DOHH2 (cell line): ENCODE measurements around the gene MRTFB.

Source experiments
- H3F3A ChIP-seq: fragments of 200-600 bp; sonication (generic), shearing (Covaris generic); 2 replicates; pipeline ENCODE4 v1.6.0; 2016; ENCODE audit warnings: antibody characterized with exemption, mild to moderate bottlenecking; ENCODE audit not compliant: control insufficient read depth, insufficient read depth
- H3K27ac ChIP-seq: fragments of 200-600 bp; sonication (generic); 2 replicates; pipeline ENCODE4 v1.5.1; 2014; ENCODE audit warnings: low read depth, mild to moderate bottlenecking, low read length, moderate library complexity
- H3K27me3 ChIP-seq: fragments of 200-600 bp; sonication (generic); 2 replicates; pipeline ENCODE4 v1.6.1; 2014; ENCODE audit warnings: mild to moderate bottlenecking, low read length, mixed read lengths; ENCODE audit not compliant: control insufficient read depth
- H3K36me3 ChIP-seq: fragments of 200-600 bp; sonication (generic); 2 replicates; pipeline ENCODE4 v1.6.1; 2014; ENCODE audit warnings: mild to moderate bottlenecking, low read length, moderate library complexity, mixed read lengths; ENCODE audit not compliant: control insufficient read depth
- H3K4me1 ChIP-seq: fragments of 200-600 bp; sonication (generic); 2 replicates; pipeline ENCODE4 v1.6.1; 2014; ENCODE audit warnings: mild to moderate bottlenecking, low read length, mixed read lengths; ENCODE audit not compliant: control insufficient read depth
- H3K4me2 ChIP-seq: fragments of 200-600 bp; sonication (generic); 2 replicates; pipeline ENCODE4 v1.6.0; 2014; ENCODE audit warnings: mild to moderate bottlenecking, low read length, moderate library complexity
- H3K4me3 ChIP-seq: fragments of 200-600 bp; sonication (generic); 2 replicates; pipeline ENCODE4 v1.5.1; 2014; ENCODE audit warnings: mild to moderate bottlenecking, low read length, mixed read lengths
- H3K79me2 ChIP-seq: fragments of 200-600 bp; sonication (generic); 2 replicates; pipeline ENCODE4 v1.6.1; 2014; ENCODE audit warnings: mild to moderate bottlenecking, low read length, mixed read lengths; ENCODE audit not compliant: control insufficient read depth
- H3K9me2 ChIP-seq: fragments of 200-600 bp; sonication (generic); replicated peaks from 2 replicates; pipeline ENCODE4 v1.6.1; 2014; ENCODE audit warnings: mild to moderate bottlenecking, low read length, mixed read lengths; ENCODE audit not compliant: control insufficient read depth
- H3K9me3 ChIP-seq: fragments of 200-600 bp; sonication (generic); 2 replicates; pipeline ENCODE4 v1.6.1; 2014; ENCODE audit warnings: antibody characterized with exemption, low read length, mixed read lengths; ENCODE audit not compliant: control insufficient read depth, insufficient read depth
- H4K20me1 ChIP-seq: fragments of 200-600 bp; sonication (generic); 2 replicates; pipeline ENCODE4 v1.6.0; 2014; ENCODE audit warnings: low read depth, mild to moderate bottlenecking, antibody characterized with exemption, low read length, moderate library complexity; ENCODE audit not compliant: control insufficient read depth, insufficient read depth
- CTCF ChIP-seq: fragments of 200-600 bp; sonication (generic); IDR thresholded peaks from one replicate; pipeline ENCODE4 v1.5.1; 2014; ENCODE audit warnings: antibody characterized with exemption, mild to moderate bottlenecking, low read depth, low read length; ENCODE audit not compliant: poor library complexity, severe bottlenecking
- EZH2phosphoT487 ChIP-seq: fragments of 200-600 bp; sonication (generic); IDR thresholded peaks from 2 replicates; pipeline ENCODE4 v1.6.1; 2017; ENCODE audit warnings: borderline replicate concordance, mild to moderate bottlenecking, antibody characterized with exemption, low read length, moderate library complexity, mixed read lengths

Gene MRTFB

GRCh38 chr16:14241631-14242030 lies 170.5 kb downstream of the MRTFB start:
- Histone ChIP-seq H3K36me3 (peaks cover 7% of the 10 kb centered on the region; the same call in 1 of the 2 replicates), H3K4me1 (no peaks in the 10 kb centered on the region), H3F3A (no peaks in the 10 kb centered on the region), H3K79me2 (no peaks in the 10 kb centered on the region), H4K20me1 (no peaks in the 10 kb centered on the region), H3K27ac (no peak overlapping the region), H3K9me3 (no peaks in the 10 kb centered on the region), H3K27me3 (no peaks in the 10 kb centered on the region), H3K9me2 (no peaks in the 10 kb centered on the region), H3K4me2 (no peak overlapping the region), H3K4me3 (no peak overlapping the region)
- TF ChIP-seq EZH2phosphoT487 (no peak), CTCF (no peak)

GRCh38 chr16:14242769-14243168 lies 171.7 kb downstream of the MRTFB start:
- no peak overlapping the region for H3K4me2 ChIP-seq
- H3K79me2 ChIP-seq: no peaks in the 10 kb centered on the region
- TF ChIP-seq CTCF (no peak), EZH2phosphoT487 (no peak)
- H4K20me1 ChIP-seq: no peaks in the 10 kb centered on the region
- H3F3A ChIP-seq: no peaks in the 10 kb centered on the region
- no peaks in the 10 kb centered on the region for H3K9me2 ChIP-seq
- H3K36me3 ChIP-seq: peaks cover 9% of the 10 kb centered on the region; the same call in 1 of the 2 replicates
- H3K27ac ChIP-seq: no peak overlapping the region
- H3K9me3 ChIP-seq: no peaks in the 10 kb centered on the region
- H3K4me3 ChIP-seq: no peak overlapping the region
- no peaks in the 10 kb centered on the region for H3K27me3 ChIP-seq
- no peaks in the 10 kb centered on the region for H3K4me1 ChIP-seq

GRCh38 chr16:14244196-14245010 lies 173.3 kb downstream of the MRTFB start:
- no peaks in the 10 kb centered on the region for H3F3A ChIP-seq
- H3K79me2 ChIP-seq: no peaks in the 10 kb centered on the region
- H3K9me2 ChIP-seq: no peaks in the 10 kb centered on the region
- H3K4me1 ChIP-seq: no peaks in the 10 kb centered on the region
- H4K20me1 ChIP-seq: no peaks in the 10 kb centered on the region
- TF ChIP-seq EZH2phosphoT487 (no peak), CTCF (no peak)
- H3K4me2 ChIP-seq: no peak overlapping the region
- no peak overlapping the region for H3K4me3 ChIP-seq
- no peak overlapping the region for H3K27ac ChIP-seq
- H3K36me3 ChIP-seq: peaks cover 12% of the 10 kb centered on the region; the same call in 1 of the 2 replicates
- H3K27me3 ChIP-seq: no peaks in the 10 kb centered on the region
- no peaks in the 10 kb centered on the region for H3K9me3 ChIP-seq
